ENCODE data around the gene KCNN2.

KCNN2 gene

GRCh38 chr5:114362197-114362976 lies 517 bp downstream of the KCNN2 start:
- DNase-seq (ENCODE audit: low read depth, low spot score), result no peak
- H3K27ac ChIP-seq, result no peak overlapping the region

- DNase-seq (ENCODE audit: low read depth, low spot score), result no peak
- no peak overlapping the region for H3K27ac ChIP-seq
These were observed 1.3 kb downstream of the KCNN2 start for GRCh38 chr5:114362977-114363761.

GRCh38 chr5:114363837-114364236 lies 2.0 kb downstream of the KCNN2 start:
- H3K27ac ChIP-seq, result no peak overlapping the region
- no peak for DNase-seq (ENCODE audit: low read depth, low spot score)

GRCh38 chr5:114367029-114367428 lies 5.2 kb downstream of the KCNN2 start:
- DNase-seq (ENCODE audit: low read depth, low spot score), result no peak
- H3K27ac ChIP-seq, result no peak overlapping the region

- H3K27ac ChIP-seq, result no peak overlapping the region
- no peak for DNase-seq (ENCODE audit: low read depth, low spot score)
These were observed 8.0 kb downstream of the KCNN2 start for GRCh38 chr5:114369680-114370417.

- no peak overlapping the region for H3K27ac ChIP-seq
- no peak for DNase-seq (ENCODE audit: low read depth, low spot score)
These were observed 15.4 kb downstream of the KCNN2 start for GRCh38 chr5:114377050-114377844.

- no peak for DNase-seq (ENCODE audit: low read depth, low spot score)
- no peak overlapping the region for H3K27ac ChIP-seq
These were observed 16.1 kb downstream of the KCNN2 start for GRCh38 chr5:114377946-114378345.

GRCh38 chr5:114380721-114381120 lies 18.9 kb downstream of the KCNN2 start:
- H3K27ac ChIP-seq, result no peak overlapping the region
- DNase-seq (ENCODE audit: low read depth, low spot score), result no peak

GRCh38 chr5:114387433-114387832 lies 25.6 kb downstream of the KCNN2 start:
- no peak overlapping the region for H3K27ac ChIP-seq
- no peak for DNase-seq (ENCODE audit: low read depth, low spot score)

DNA sequence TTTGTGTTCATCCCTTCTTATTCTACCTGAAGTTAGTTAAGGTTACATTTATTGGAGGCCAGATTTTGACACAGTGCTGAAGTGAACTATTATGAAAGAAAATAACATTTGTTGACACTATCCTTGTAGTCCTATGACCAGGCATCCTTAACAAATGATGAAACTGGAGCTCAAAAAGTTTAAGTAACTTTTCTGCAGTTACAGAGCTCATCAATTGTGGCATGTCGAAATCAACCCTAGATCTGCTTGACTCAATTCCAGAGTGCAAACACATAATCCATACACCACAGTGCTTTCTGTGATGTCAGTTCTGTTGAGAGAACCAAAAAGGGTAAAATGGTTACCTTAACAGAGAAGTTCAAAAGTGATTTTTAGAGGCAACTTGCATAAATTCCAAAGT lies 28.6 kb downstream of the KCNN2 start:
- H3K27ac ChIP-seq, result no peak overlapping the region
- no peak for DNase-seq (ENCODE audit: low read depth, low spot score)

DNA sequence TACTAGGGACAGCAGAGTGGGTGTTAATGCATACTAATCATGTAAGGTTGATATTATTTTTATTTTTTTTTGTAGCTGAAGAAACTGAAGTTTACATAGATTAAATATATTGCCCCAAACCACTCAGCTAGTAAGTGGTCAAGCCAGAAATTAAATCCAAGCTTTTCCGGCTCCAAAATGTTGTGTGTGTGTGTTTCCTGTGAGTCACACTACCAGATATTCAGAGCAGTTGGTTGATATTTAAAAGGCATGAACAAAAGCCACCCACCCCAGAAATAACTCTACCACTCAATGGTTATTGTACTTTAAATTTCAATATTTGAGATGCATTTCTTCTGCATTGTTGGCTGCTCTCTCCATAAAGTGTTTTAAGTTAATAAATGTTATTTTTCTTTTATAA lies 29.5 kb downstream of the KCNN2 start:
- no peak for DNase-seq (ENCODE audit: low read depth, low spot score)
- no peak overlapping the region for H3K27ac ChIP-seq

- no peak overlapping the region for H3K27ac ChIP-seq
- DNase-seq (ENCODE audit: low read depth, low spot score), result no peak
These were observed 31.3 kb downstream of the KCNN2 start for GRCh38 chr5:114393159-114393558.

- DNase-seq (ENCODE audit: low read depth, low spot score), result no peak
- no peak overlapping the region for H3K27ac ChIP-seq
These were observed 40.3 kb downstream of the KCNN2 start for GRCh38 chr5:114402206-114402605.

DNA sequence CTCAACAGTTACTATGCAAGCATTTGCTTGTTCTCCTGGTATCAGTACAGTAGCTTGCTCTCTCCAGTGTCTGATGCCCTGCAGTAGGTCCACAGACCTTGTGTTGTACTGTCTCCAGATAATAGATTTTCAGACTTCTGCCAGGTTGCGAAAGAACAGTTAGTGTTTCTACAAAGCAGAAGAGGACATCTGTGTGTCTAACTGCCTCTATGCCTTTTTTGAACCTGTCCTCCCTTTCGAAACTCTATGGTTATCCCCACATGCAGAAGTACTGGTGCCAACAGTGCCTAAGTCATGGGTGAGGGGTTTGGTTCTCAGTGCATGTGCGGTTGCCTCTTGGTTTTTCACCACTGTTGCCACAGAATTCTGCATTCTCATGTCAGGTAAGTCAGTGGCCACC lies 45.9 kb downstream of the KCNN2 start:
- no peak overlapping the region for H3K27ac ChIP-seq
- DNase-seq (ENCODE audit: low read depth, low spot score), result no peak

DNA sequence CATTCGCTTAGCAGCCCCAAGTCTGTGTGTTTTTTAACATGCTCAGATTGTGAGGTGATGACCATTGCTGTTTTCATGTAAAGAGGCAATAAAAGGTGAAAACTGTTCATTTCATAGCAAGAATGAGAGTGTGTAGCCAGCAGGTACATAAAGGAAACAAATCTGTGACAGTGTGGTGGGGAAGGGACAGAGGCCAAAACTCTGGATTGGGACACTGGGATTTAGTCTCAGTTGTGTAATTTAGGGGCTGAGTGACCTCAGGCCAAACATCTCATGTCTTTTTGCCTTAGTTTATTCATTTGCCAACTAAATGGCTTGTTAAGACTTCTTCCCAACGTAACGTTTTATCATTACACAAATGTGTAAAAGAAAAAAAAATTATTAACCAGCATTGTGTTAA lies 47.0 kb downstream of the KCNN2 start:
- no peak for DNase-seq (ENCODE audit: low read depth, low spot score)
- H3K27ac ChIP-seq, result no peak overlapping the region

- no peak overlapping the region for H3K27ac ChIP-seq
- no peak for DNase-seq (ENCODE audit: low read depth, low spot score)
These were observed 49.6 kb downstream of the KCNN2 start for GRCh38 chr5:114411380-114411931.

GRCh38 chr5:114412510-114413171 lies 50.8 kb downstream of the KCNN2 start:
- H3K27ac ChIP-seq, result peak overlapping the region; percentile 77
- peak; percentile 84 for DNase-seq (ENCODE audit: low read depth, low spot score)

GRCh38 chr5:114415760-114416159 lies 53.9 kb downstream of the KCNN2 start:
- no peak for DNase-seq (ENCODE audit: low read depth, low spot score)
- H3K27ac ChIP-seq, result no peak overlapping the region

GRCh38 chr5:114416254-114416653 lies 54.4 kb downstream of the KCNN2 start:
- DNase-seq (ENCODE audit: low read depth, low spot score), result no peak
- H3K27ac ChIP-seq, result no peak overlapping the region
